ENCODE measurements around the gene FBXO11. TPM values are rescaled to one million over a fixed set of nuclear protein-coding genes. Genes with fewer than 3 reads are reported as not detected.
"Not testable (repeated sequence)": the region's sequence is repeated elsewhere in the genome, so short reads cannot be mapped to it uniquely, and the experiment has no call there.

Gene FBXO11
- total RNA-seq, 1 donor from 2014 or later: 43.2 TPM

DNA sequence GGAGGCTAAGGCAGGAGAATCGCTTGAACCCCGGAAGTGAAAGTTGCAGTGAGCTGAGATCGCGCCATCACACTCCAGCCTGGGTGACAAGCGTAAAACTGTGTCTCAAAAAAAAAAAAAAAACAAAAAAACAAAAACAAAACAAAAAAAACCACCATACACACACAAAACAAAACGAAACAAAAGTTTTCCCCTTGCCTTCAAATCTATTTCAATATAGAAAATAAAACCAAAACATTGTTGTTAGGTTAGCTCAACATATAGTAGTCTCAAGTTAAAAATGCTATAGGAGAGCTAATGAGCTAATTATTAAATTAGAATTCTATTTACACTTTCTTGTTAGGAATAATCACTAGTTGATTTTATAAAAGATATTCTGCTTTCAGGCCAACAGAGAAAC, 43.3 kb downstream of the FBXO11 start:
- DNase-seq (ENCODE audit: extremely low read depth, low read depth, low spot score): no peak

- not testable (repeated sequence) for DNase-seq (ENCODE audit: extremely low read depth, low read depth, low spot score)
These were observed 53.1 kb downstream of the FBXO11 start for GRCh38 chr2:47853067-47853777.

DNA sequence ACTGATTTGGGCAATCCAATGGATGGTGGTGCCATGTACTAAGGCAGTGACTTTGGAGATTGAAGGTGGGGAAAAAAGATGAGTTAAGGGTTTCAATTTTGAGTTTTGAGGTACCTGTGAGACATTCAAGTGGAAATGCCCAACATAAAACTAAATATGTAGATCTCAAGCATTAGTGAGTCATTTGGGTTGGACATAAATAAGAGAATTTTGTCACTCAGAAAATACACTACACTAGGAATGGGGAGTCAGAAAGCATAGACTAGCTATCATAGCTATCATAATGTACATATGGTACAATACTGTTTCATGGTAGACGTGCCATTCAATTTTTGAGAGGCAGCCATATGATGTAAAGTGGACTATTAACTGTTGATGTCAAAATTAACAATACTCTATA, 56.1 kb downstream of the FBXO11 start:
- no peak for DNase-seq (ENCODE audit: extremely low read depth, low read depth, low spot score)

DNA sequence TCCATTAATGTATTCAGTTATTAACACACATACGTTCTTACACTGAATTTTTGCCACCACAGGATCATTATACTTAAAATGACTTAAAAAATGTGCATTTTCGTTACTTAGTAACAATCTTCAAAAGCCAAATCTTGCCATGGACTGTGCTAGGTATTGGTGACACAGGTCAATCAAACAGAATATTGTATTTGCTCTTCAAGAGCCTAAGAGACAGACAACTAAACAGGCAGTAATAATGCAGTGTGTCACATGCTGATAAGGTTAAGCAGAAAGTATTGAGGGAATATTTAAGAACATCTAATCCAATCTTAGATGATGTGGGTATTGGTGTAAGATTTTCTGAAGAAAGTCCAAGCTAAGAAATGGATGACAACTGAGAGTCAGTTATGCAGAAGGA, 56.9 kb downstream of the FBXO11 start:
- DNase-seq (ENCODE audit: extremely low read depth, low read depth, low spot score): no peak

DNA sequence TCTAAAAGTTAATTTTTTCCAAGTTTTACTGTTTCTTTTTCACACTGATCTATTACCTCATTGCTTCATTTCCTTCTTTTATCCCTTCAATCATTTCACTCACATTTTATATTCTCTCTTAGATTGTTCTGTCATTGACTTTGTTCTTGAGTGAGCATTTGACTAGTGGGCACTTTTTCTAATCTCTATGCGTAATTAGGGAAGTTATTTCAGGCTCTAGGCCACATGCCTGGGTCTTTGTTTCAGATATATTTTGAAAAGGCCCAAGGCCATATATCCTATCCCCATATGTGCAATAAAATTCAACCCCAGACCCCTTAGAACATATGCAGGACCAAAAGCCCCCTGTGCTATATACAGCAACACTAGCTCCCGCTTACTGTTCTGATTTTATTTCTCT, 62.1 kb downstream of the FBXO11 start:
- no peak for DNase-seq (ENCODE audit: extremely low read depth, low read depth, low spot score)

DNA sequence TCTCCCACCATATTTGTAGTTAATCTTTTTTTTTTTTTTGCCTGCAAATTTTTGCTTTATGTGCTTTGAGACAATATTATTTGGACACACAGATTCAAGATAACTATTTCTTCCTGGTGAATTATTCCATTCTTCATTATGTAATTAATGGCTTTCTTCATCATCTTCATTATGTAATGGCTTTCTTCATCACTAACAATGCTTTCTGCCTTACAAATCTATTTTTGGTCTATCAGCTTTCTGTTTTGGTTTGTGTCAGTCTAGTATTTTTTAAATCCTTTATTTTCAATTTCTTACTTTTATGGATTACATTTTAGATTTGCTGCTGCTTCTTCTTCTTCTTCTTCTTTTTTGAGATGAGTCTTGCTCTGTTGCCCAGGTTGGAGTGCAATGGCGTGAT, 62.9 kb downstream of the FBXO11 start:
- no peak for DNase-seq (ENCODE audit: extremely low read depth, low read depth, low spot score)

- DNase-seq (ENCODE audit: extremely low read depth, low read depth, low spot score): no peak
These were observed 63.5 kb downstream of the FBXO11 start for GRCh38 chr2:47842846-47843245.

DNA sequence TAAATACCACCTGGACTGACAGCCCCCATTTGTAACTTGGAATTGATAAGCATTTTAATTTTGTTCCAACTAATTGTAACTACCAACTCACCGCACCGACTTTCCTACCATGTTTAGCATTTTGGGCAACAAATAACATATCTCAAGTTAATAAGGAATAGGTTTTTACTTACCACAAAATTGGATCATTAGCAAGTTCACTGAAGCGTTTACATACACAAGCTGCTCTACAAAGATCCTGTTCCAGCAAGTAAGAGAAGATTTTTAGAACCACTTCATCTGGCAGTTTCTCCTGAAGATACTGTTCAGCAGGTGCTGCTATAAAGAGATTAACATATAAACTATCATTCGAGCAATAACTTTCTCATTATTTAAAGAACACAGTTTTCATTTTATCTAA, 67.6 kb downstream of the FBXO11 start:
- no peak for DNase-seq (ENCODE audit: extremely low read depth, low read depth, low spot score)

DNA sequence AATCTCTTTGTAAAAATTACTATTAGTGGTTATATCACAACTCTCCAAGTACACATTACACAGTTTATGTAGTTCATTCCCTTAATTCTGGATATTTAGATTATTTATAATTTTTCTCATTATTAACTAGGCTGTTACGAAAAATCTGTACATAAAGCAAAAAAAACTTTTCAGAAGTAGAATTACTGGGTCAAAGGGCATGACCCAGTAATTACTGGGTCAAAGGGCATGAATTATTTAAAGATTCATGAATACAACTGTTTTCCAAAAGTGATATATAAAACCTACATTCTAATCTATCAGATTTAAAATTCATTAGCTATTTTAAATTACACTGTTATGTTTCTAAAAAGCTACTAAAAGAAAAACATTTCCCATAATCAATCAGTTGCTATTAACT, 68.0 kb downstream of the FBXO11 start:
- DNase-seq (ENCODE audit: extremely low read depth, low read depth, low spot score): no peak

DNA sequence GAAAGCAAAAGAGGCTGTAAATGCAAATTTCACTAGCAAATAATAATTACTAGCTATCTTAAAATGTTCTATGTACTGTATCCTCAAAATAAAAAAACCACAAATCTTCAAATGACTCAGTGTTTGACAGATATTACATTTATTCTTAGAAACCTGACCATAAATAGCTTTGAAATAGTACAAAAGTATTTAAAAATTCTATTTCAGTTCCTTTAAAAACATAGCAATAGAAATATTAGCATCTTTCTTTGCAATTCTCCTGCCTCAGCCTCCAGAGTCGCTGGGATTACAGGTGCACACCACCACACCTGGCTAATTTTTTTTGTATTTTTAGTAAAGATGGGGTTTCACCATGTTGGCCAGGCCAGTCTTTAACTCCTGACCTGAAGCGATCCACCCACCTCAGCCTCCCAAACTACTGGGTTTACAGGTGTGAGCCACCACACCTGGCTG, 72.8 kb downstream of the FBXO11 start:
- DNase-seq (ENCODE audit: extremely low read depth, low read depth, low spot score): no peak

DNA sequence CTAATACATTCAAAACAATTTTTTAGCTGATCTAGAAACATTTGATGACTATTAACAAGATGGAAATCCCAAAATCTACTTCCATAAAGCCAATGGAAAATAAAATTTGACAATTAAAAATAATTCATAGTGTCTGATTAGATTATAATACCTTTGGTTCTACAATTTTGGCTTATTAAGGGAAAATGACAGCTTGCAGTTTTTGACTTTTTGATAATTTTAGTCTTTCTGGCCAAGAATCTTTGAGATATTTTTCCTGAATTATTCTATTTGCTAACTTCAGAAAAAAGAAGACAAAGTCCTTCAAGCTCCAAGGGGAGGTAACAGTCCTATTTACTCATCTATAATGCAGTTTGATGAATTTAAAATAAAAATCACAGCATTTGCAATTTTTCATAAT, 83.8 kb downstream of the FBXO11 start:
- DNase-seq (ENCODE audit: extremely low read depth, low read depth, low spot score): no peak

DNA sequence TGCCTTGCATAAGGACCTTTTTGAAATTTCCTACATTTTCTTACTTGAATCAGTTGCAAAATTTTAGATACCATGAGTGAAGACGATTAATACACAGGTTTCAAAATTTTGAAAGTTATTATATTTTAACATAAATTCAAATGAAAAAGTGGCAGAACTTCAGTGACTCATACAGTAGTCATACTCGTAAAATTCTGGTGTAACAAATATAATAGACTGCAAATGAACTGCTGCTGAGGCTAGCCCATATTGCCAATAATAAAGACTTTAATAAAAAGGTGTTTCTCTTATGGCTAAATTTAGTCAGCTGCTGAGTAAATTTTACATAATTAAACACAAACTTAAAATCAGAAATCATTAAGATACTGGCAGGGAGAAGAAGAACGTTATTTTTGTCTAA, 86.5 kb downstream of the FBXO11 start:
- no peak for DNase-seq (ENCODE audit: extremely low read depth, low read depth, low spot score)

- DNase-seq (ENCODE audit: extremely low read depth, low read depth, low spot score): no peak
These were observed 87.5 kb downstream of the FBXO11 start for GRCh38 chr2:47818777-47819176.

DNA sequence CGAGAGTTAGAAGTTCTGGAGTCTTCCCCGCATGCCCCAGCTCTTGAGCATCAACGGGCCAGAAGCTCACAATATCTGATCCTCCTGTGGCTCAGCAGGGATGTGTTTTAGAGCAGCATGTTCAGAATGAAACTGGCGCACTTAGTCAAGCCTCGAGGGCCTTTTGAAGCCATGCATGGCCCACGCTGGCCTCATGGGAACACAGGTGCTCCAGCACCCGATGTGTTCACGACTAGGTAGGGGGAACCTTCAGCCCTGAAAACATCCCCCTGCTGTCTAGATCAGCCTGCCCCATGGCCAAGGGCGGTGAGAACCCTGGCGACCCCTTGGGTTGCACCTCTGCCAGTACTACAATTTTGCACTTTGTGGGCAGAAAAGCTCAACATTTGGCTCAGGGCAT, 90.5 kb downstream of the FBXO11 start:
- DNase-seq (ENCODE audit: extremely low read depth, low read depth, low spot score): no peak

- no peak for DNase-seq (ENCODE audit: extremely low read depth, low read depth, low spot score)
These were observed 94.6 kb downstream of the FBXO11 start for GRCh38 chr2:47811668-47812067.

DNA sequence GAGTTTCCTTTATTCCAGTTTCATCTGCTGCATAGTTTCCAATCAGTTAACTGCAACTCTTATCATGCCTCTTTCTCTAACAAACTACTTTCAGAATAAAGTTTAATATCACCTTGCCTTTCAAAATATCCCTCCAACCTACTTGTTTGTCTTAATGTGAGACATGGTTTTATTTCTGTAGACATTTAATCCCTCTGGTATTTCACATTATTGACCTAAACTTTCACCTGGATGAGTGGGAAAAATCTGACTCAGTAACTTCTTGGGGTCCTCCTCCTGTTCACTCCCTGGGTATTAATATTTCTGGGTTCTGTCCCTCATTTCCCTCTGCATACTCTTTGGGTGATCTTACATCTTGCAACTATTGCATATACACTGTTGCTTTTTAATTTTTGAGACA, 95.4 kb downstream of the FBXO11 start:
- no peak for DNase-seq (ENCODE audit: extremely low read depth, low read depth, low spot score)

- no peak for DNase-seq (ENCODE audit: extremely low read depth, low read depth, low spot score)
These were observed 96.4 kb downstream of the FBXO11 start for GRCh38 chr2:47809903-47810302.

- DNase-seq (ENCODE audit: extremely low read depth, low read depth, low spot score): no peak
These were observed 97.7 kb downstream of the FBXO11 start for GRCh38 chr2:47808614-47809013.

DNA sequence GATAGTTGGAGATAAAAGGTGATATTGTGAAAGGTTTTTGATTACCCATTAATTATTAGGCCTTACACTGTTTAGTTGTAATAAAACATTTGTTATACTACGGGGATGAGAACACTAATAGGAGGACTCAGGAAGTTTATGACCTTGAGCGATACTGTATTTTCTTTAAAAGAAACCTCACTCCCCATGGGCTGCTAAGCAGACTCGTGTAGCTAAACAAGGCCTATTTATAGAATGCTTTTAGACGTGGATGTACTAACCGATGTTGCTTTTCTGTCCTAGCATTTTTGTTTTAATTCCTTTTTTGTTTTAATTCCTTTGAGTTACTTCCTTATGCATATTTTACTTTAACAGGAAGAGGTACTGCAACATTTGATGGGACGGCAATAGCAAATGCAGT, 100.4 kb downstream of the FBXO11 start:
- no peak for DNase-seq (ENCODE audit: extremely low read depth, low read depth, low spot score)

GRCh38 chr2:47803770-47804169, 102.5 kb downstream of the FBXO11 start:
- no peak for DNase-seq (ENCODE audit: extremely low read depth, low read depth, low spot score)

DNA sequence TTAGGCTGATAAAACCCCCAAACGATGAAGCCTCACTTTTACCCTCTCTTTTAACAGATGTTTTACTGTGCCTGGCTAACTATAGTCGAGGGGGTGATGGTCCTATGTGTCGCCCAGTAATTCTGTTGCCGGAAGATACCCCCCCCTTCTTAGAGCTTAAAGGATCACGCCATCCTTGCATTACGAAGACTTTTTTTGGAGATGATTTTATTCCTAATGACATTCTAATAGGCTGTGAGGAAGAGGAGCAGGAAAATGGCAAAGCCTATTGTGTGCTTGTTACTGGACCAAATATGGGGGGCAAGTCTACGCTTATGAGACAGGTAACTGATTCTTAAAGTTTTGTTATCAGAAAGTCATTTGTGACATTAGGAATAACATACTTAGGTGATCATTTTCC, 102.9 kb downstream of the FBXO11 start:
- DNase-seq (ENCODE audit: extremely low read depth, low read depth, low spot score): no peak

DNA sequence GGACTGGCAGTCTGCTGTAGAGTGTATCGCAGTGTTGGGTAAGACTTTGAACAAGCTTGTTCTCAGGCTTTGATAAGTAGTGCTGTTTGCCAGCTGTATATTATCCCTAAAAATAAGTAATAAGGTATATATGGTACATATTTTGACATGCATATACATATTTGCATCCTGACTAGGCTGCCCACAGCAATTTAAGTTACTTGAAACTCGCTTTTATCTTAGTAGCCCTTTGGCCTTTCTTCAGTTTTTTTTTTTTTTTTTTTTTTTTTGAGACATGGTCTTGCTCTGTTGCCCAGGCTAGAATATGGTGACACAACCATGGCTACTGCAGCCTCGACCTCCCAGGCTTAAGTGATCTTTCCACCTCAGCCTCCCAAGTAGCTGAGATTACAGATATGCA, 105.2 kb downstream of the FBXO11 start:
- DNase-seq (ENCODE audit: extremely low read depth, low read depth, low spot score): no peak

DNA sequence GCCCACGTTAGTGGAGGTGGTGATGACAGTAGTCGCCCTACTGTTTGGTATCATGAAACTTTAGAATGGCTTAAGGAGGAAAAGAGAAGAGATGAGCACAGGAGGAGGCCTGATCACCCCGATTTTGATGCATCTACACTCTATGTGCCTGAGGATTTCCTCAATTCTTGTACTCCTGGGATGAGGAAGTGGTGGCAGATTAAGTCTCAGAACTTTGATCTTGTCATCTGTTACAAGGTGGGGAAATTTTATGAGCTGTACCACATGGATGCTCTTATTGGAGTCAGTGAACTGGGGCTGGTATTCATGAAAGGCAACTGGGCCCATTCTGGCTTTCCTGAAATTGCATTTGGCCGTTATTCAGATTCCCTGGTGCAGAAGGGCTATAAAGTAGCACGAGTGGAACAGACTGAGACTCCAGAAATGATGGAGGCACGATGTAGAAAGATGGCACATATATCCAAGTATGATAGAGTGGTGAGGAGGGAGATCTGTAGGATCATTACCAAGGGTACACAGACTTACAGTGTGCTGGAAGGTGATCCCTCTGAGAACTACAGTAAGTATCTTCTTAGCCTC, 107.2 kb downstream of the FBXO11 start:
- no peak for DNase-seq (ENCODE audit: extremely low read depth, low read depth, low spot score)
